SW 1271 (cell line): Measurements from ENCODE around the gene MRPS10.
"Not testable (repeated sequence)": the region's sequence is repeated elsewhere in the genome, so short reads cannot be mapped to it uniquely, and the experiment has no call there.

Experiments used
- DNase-seq, 2 experiments: peaks; one replicate each; lab custom pipeline; 2025; lab: John Stamatoyannopoulos, UW

MRPS10 gene

DNA sequence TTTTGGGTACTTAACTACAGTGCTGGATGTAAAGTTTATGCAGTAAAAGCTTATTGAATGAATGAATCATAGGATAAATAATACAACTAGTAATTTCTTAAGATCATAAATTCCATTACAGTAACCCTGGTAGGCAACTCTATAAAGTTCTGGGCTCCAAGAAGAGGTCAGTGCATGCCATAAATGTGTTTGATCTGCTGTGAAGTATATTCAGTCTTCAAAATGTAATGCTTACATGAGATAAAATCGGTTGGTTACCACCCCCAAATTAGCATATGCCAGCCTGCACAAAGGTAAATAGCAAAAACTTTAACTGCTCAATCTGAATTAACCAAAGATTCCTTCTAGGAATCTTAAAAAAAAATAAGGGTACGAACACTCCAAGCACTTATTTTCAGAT lies 10.1 kb downstream of the MRPS10 start:
- DNase-seq, result not testable (repeated sequence)

DNA sequence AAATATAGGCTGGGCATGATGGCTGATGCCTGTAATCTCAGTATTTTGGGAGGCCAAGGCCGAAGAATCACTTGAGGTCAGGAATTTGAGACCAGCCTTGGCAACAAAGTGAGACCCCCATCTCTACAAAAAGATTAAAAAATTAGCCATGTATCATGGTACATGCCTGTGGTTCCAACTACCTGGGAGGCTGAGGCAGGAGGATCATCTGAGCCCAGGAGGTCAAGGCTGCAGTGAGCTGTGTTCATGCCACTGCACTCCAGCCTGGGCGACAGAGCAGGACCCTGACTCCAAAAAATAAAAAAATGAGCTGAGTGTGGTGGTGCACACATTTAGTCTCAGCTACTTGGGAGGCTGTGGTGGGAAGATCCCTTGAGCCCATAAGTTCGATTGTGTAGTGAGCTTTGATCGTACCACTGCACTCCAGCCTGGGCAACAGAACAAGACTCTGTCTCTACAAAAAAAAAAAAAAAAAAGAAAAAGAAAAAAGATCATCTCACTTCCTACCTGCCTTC lies 12.8 kb downstream of the MRPS10 start:
- DNase-seq, result no peak

GRCh38 chr6:42203183-42203582 lies 14.5 kb downstream of the MRPS10 start:
- DNase-seq, result no peak

GRCh38 chr6:42202131-42202915 lies 15.3 kb downstream of the MRPS10 start:
- DNase-seq, result not testable (repeated sequence)

GRCh38 chr6:42201382-42201781 lies 16.3 kb downstream of the MRPS10 start:
- no peak for DNase-seq

- DNase-seq, result no peak
Measured at GRCh38 chr6:42200035-42200434, 17.6 kb downstream of the MRPS10 start.

- no peak for DNase-seq
Measured at GRCh38 chr6:42199106-42199981, 18.3 kb downstream of the MRPS10 start.

DNA sequence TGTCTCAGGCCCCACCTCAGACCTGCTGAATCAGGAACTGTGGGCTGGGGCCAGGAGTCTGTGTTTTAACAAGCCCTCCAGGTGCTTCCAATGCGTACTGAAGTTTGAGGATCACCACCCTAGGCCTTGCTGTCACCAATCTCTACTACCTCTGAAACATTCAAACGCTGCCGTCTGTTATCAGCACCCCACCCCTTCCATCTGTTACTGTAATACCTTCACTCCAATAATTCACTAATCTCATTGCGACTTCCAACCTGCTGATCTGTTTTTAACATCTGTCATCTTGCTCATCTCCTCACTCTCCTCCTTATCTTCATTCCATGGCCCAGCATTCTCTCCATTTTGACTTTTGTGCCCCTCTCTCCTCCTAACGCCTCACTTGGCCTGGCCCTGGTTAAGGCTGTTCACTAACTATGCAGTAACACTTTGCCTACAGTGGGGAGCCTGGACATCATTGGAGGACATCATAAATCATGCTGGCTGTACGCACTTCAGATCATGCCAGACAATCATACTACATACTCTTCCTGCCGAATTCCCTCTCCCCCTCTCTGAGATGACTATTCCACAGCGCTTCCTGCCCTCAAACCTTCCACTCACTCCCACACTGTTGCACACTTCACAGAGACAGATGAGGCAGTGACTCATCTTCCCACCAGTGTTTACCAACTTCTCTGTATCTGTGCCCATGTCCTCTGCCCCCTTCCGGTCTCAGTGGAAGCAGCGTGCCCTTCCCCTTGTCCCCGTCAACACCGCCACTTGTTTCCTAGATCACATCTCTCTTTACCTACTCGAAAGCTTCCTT lies 19.9 kb downstream of the MRPS10 start:
- no peak for DNase-seq

- DNase-seq, result no peak
Measured at GRCh38 chr6:42195415-42195814, 22.2 kb downstream of the MRPS10 start.

GRCh38 chr6:42194056-42194455 lies 23.6 kb downstream of the MRPS10 start:
- DNase-seq, result no peak

GRCh38 chr6:42193491-42193894 lies 24.2 kb downstream of the MRPS10 start:
- no peak for DNase-seq

GRCh38 chr6:42192385-42192784 lies 25.3 kb downstream of the MRPS10 start:
- DNase-seq, result not testable (repeated sequence)

- DNase-seq, result no peak
Measured at GRCh38 chr6:42190554-42191183, 27.0 kb downstream of the MRPS10 start.

DNA sequence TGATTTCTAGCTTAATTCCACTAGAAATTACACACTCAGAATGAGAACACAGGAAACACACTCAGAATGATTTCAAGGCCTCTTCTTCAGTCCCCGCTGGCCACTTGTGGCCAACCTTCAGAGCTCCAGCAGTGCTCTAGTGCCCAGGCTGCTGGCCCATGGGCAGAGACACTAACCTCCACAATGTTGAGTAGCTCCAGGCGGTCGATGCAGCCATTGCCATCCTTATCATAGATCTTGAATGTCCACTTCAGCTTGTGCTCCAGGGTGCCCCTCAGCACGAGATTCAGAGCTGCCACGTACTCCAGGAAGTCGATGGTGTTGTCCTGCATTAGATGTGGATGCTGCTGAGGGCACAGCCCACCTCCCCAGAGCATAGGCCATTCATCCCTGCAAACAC lies 29.3 kb downstream of the MRPS10 start:
- no peak for DNase-seq

GRCh38 chr6:42185597-42185996 lies 32.1 kb downstream of the MRPS10 start:
- no peak for DNase-seq

GRCh38 chr6:42184475-42184874 lies 33.2 kb downstream of the MRPS10 start:
- no peak for DNase-seq

DNA sequence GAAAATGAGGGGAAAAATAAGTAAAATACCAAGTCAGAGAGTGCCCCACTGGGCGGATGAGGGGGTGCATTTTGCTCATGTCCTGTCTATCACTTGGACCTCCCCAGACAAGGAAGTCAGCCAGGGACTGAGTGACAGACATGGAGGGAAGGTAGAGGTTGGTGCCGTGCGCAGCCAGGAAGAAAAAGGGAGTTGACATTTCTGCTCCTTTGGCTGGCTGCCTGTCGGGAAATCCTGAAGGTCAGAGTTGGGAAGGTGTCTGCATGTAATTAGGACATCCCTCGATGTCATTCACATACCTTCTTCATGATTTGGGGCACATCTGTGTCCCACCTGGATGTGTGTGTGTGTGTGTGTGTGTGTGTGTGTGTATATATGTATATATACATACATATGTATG lies 35.6 kb downstream of the MRPS10 start:
- no peak for DNase-seq

- DNase-seq, result no peak
Measured at GRCh38 chr6:42179945-42180313, 37.7 kb downstream of the MRPS10 start.

GRCh38 chr6:42179261-42179944 lies 38.3 kb downstream of the MRPS10 start:
- no peak for DNase-seq

- DNase-seq, result no peak
Measured at GRCh38 chr6:42177514-42178364, 39.9 kb downstream of the MRPS10 start.
